ENCODE measurements around the gene C1orf116. TPM values are rescaled to one million over a fixed set of nuclear protein-coding genes. Genes with fewer than 3 reads are reported as not detected.
A peak's percentile ranks its signal among the peaks of the same experiment; 100 is the strongest.

The C1orf116 gene
- total and polyA plus RNA-seq, 4 donors = 0.08 to 2.8 (median 0.24) TPM

DNA sequence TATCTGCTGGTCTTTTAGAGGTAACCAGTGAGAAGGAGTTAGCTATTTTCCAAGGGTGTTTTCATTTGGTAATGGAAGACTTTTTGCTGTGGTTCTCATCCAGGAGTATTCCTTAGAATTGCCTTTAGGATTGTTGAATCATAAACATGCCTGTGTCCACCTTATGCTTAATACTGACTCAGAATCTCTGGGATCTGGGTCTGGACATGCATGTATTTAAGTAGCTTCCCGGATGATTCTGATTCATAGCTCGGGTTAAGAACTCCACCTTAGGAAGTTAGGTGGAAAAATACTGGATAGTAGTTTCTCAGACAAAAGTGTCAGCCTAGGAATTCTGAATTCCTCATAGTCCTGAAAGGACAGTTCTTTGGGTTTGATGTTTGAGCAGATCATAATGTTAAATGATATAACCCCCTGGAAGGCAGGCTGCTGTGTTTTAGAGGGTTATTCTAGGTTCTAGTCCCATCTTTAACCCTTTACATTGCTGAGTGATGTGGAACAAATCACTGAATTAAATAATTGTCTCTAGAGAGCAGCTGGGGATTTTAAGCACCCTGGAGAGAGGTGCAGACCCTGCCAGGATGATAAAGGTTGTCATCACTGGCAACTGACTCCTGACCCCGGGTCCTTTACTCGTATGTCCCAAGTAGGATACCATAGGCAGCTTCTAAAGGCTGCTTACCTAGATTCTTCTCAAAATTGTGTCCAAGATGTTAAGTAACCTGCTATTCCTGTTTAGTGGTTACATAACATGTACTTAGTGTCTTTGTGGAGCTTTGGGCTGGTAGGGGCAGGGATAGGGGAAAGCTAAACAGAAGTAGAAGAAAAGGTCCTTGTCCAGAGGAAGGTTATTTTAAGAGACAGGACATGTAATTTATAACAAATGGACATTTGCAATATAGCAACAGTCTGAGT lies 41.6 kb upstream of the C1orf116 start:
- Histone ChIP-seq H3K4me3 (ENCODE audit: low read length in 2 of 2) (no peak overlapping the region), H3K36me3 (ENCODE audit: control insufficient read depth in 1 of 2, insufficient read depth in 2 of 2, low read length in 1 of 2) (peaks cover 0 to 1% of the 10 kb centered on the region in 2 donors), H3K27ac (ENCODE audit: low read depth in 1 of 2, low read length in 2 of 2) (no peak overlapping the region), H3K9me3 (ENCODE audit: control insufficient read depth, low read length) (no peaks in the 10 kb centered on the region), H3K4me1 (ENCODE audit: control insufficient read depth in 1 of 2, insufficient read depth in 2 of 2, low read length in 2 of 2) (no peaks in the 10 kb centered on the region), H3K27me3 (ENCODE audit: control insufficient read depth in 1 of 2, insufficient read depth in 2 of 2, low read length in 1 of 2) (no peaks in the 10 kb centered on the region)
- DNase-seq (no peak), ATAC-seq (ENCODE audit: low FRiP score) (no peak)
- intact Hi-C loops (cut with DNase I) = no loop called here
- 69 to 74% methylated on average over 4 of the region's 4 CpGs for WGBS, 2 donors

DNA sequence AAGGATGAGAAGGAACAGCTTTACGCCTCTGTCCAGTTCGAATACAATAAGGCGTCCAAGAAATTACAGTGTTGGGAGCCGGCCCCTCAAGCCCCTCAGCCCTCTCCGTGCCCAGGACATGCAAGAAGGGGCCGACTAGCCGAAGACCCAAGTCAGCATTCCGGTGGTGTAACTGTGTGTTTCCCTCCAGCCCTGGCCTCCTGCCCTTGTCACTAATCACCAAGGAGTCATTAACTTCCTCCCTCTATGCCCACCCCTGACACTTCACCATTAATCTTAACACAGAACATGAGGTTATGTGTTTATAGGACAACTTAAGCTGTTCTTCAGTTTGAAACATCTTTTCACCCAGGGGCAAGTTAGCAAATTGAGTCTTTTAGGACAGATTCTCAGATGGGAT lies 39.7 kb upstream of the C1orf116 start:
- intact Hi-C loops (cut with DNase I) = no loop called here

DNA sequence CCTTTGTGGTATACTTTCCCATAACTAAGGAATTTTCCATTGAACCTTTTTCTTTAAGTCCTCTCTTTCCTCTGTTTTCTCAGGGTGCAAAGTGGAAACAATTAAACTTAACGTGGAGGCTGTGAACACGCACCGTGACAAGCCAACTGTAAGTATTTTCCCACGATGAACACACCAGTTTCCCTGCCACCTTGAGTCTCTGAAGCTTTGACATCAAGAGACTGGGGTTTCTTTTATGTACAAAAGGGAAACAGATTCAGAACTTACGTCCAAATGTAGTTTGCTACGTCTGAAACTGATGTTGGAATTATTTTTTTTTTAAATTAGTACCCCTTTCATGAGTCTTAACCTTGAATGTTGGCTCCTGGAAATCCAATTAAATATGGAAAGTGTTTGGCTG lies 38.9 kb upstream of the C1orf116 start:
- Histone ChIP-seq H3K4me3 (ENCODE audit: low read length in 2 of 2) (no peak overlapping the region), H3K27ac (ENCODE audit: low read depth in 1 of 2, low read length in 2 of 2) (no peak overlapping the region), H3K9me3 (ENCODE audit: control insufficient read depth, low read length) (no peaks in the 10 kb centered on the region), H3K4me1 (ENCODE audit: control insufficient read depth in 1 of 2, insufficient read depth in 2 of 2, low read length in 2 of 2) (no peaks in the 10 kb centered on the region), H3K36me3 (ENCODE audit: control insufficient read depth in 1 of 2, insufficient read depth in 2 of 2, low read length in 1 of 2) (peaks cover 0 to 3% of the 10 kb centered on the region in 2 donors), H3K27me3 (ENCODE audit: control insufficient read depth in 1 of 2, insufficient read depth in 2 of 2, low read length in 1 of 2) (no peaks in the 10 kb centered on the region)
- ATAC-seq (ENCODE audit: low FRiP score) = no peak
- WGBS, 2 donors = 85 to 86% methylated on average over 6 of the region's 6 CpGs
- no peak for DNase-seq
- intact Hi-C loops (cut with DNase I) = no loop called here

More for the DNA sequence above, 39.7 kb upstream of the C1orf116 start:
- 81 to 82% methylated on average over 8 of the region's 8 CpGs for WGBS, 2 donors
- DNase-seq (no peak), ATAC-seq (ENCODE audit: low FRiP score) (no peak)
- H3K36me3 ChIP-seq (ENCODE audit: control insufficient read depth in 1 of 2, insufficient read depth in 2 of 2, low read length in 1 of 2) = peaks cover 0 to 3% of the 10 kb centered on the region in 2 donors
- H3K9me3 ChIP-seq (ENCODE audit: control insufficient read depth, low read length) = no peaks in the 10 kb centered on the region
- H3K4me1 ChIP-seq (ENCODE audit: control insufficient read depth in 1 of 2, insufficient read depth in 2 of 2, low read length in 2 of 2) = no peaks in the 10 kb centered on the region
- H3K4me3 ChIP-seq (ENCODE audit: low read length in 2 of 2) = no peak overlapping the region
- H3K27me3 ChIP-seq (ENCODE audit: control insufficient read depth in 1 of 2, insufficient read depth in 2 of 2, low read length in 1 of 2) = no peaks in the 10 kb centered on the region
- no peak overlapping the region for H3K27ac ChIP-seq (ENCODE audit: low read depth in 1 of 2, low read length in 2 of 2)

DNA sequence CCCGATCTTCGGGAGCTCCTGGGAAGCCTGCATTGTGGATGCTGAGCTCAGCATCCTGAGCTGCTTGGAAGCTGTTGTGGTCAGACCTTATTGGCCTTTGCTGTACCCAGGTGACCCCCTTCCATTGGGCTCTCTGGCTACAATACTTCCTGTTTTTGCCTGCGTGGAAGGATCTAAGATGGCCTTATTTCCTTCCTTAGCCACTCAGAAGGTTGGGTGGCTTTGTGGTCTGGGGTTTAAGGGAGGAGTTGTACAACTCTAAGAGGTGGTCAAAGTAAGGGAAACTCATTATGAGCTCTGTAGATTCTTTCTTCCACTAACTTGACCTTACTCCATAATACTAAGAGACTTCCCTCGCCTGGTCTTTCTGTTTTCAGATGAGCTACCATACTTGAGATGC lies 38.3 kb upstream of the C1orf116 start:
- no peak overlapping the region for H3K4me3 ChIP-seq (ENCODE audit: low read length in 2 of 2)
- H3K36me3 ChIP-seq (ENCODE audit: control insufficient read depth in 1 of 2, insufficient read depth in 2 of 2, low read length in 1 of 2) = peaks cover 0 to 3% of the 10 kb centered on the region in 2 donors
- intact Hi-C loops (cut with DNase I) = no loop called here
- H3K27ac ChIP-seq (ENCODE audit: low read depth in 1 of 2, low read length in 2 of 2) = no peak overlapping the region
- H3K9me3 ChIP-seq (ENCODE audit: control insufficient read depth, low read length) = no peaks in the 10 kb centered on the region
- ATAC-seq (ENCODE audit: low FRiP score) = no peak
- no peak for DNase-seq
- WGBS, 2 donors = 93 to 96% methylated on average over 4 of the region's 4 CpGs
- H3K27me3 ChIP-seq (ENCODE audit: control insufficient read depth in 1 of 2, insufficient read depth in 2 of 2, low read length in 1 of 2) = no peaks in the 10 kb centered on the region
- H3K4me1 ChIP-seq (ENCODE audit: control insufficient read depth in 1 of 2, insufficient read depth in 2 of 2, low read length in 2 of 2) = no peaks in the 10 kb centered on the region

DNA sequence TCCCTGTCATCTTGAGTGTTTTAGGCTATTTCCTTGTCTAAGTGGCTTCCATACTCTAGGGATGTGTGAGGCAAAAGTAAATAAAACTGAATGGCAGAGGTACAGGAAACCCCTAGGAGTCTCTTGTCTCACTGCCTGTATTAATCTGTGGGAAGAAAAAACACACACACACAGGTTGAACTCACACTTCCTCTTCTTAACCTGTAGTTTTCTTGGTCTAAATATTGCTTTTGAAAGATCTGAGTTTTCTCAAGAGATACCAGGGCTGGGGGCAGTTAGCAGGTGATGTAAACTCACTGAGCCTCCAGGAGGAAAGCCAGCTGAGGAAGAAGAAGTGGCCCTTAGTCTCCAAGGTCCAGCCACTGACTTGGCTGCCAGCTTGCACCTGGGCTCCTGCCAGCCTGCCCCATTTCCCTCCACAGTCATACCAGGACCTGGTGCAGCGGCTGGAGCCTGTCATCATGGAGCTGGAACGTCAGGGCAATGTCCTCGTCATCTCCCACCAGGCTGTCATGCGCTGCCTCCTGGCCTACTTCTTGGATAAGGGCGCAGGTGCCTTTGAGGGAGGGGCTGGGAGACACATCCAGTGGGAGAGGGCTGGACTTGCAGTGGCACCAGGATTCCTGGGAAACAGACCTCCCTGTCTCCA lies 37.4 kb upstream of the C1orf116 start:
- Histone ChIP-seq H3K9me3 (ENCODE audit: control insufficient read depth, low read length) (no peaks in the 10 kb centered on the region), H3K4me3 (ENCODE audit: low read length in 2 of 2) (no peak overlapping the region), H3K27me3 (ENCODE audit: control insufficient read depth in 1 of 2, insufficient read depth in 2 of 2, low read length in 1 of 2) (no peaks in the 10 kb centered on the region), H3K27ac (ENCODE audit: low read depth in 1 of 2, low read length in 2 of 2) (no peak overlapping the region), H3K36me3 (ENCODE audit: control insufficient read depth in 1 of 2, insufficient read depth in 2 of 2, low read length in 1 of 2) (peaks cover 0 to 3% of the 10 kb centered on the region in 2 donors), H3K4me1 (ENCODE audit: control insufficient read depth in 1 of 2, insufficient read depth in 2 of 2, low read length in 2 of 2) (no peaks in the 10 kb centered on the region)
- intact Hi-C loops (cut with DNase I) = no loop called here
- 92 to 94% methylated on average over 5 of the region's 5 CpGs for WGBS, 2 donors
- no peak for DNase-seq
- no peak for ATAC-seq (ENCODE audit: low FRiP score)

- no peaks in the 10 kb centered on the region for H3K27me3 ChIP-seq (ENCODE audit: control insufficient read depth in 1 of 2, insufficient read depth in 2 of 2, low read length in 1 of 2)
- no peak overlapping the region for H3K27ac ChIP-seq (ENCODE audit: low read depth in 1 of 2, low read length in 2 of 2)
- DNase-seq (no peak), ATAC-seq (ENCODE audit: low FRiP score) (no peak)
- no peaks in the 10 kb centered on the region for H3K4me1 ChIP-seq (ENCODE audit: control insufficient read depth in 1 of 2, insufficient read depth in 2 of 2, low read length in 2 of 2)
- H3K36me3 ChIP-seq (ENCODE audit: control insufficient read depth in 1 of 2, insufficient read depth in 2 of 2, low read length in 1 of 2) = peaks cover 0 to 3% of the 10 kb centered on the region in 2 donors
- WGBS, 2 donors = 84 to 92% methylated on average over 3 of the region's 3 CpGs
- no peaks in the 10 kb centered on the region for H3K9me3 ChIP-seq (ENCODE audit: control insufficient read depth, low read length)
- H3K4me3 ChIP-seq (ENCODE audit: low read length in 2 of 2) = no peak overlapping the region
- intact Hi-C loops (cut with DNase I) = no loop called here
These were observed 36.5 kb upstream of the C1orf116 start for GRCh38 chr1:207069061-207069460.

DNA sequence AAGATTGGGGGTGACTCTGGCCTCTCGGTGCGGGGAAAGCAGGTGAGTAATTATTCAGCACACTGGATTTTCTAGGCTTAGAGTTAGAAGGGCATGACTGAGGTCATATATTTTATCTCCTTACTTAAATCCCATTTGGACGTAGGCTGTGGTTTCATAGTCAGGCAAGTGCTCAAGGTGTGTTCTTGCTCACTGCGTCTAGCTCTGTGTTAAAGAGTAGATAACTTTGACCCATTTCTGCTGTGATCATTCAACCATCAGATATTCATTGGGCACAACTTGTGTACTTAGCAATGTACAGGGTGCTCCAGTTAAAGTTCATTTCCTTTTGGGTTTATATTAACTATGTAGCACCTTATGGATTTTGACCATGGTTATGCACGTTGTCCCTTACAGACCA lies 35.1 kb upstream of the C1orf116 start:
- H3K27ac ChIP-seq (ENCODE audit: low read depth in 1 of 2, low read length in 2 of 2) = no peak overlapping the region
- no peaks in the 10 kb centered on the region for H3K4me1 ChIP-seq (ENCODE audit: control insufficient read depth in 1 of 2, insufficient read depth in 2 of 2, low read length in 2 of 2)
- H3K4me3 ChIP-seq (ENCODE audit: low read length in 2 of 2) = no peak overlapping the region
- 72 to 81% methylated on average over 5 of the region's 5 CpGs for WGBS, 2 donors
- DNase-seq (no peak), ATAC-seq (ENCODE audit: low FRiP score) (no peak)
- intact Hi-C loops (cut with DNase I) = no loop called here
- no peaks in the 10 kb centered on the region for H3K27me3 ChIP-seq (ENCODE audit: control insufficient read depth in 1 of 2, insufficient read depth in 2 of 2, low read length in 1 of 2)
- H3K36me3 ChIP-seq (ENCODE audit: control insufficient read depth in 1 of 2, insufficient read depth in 2 of 2, low read length in 1 of 2) = peaks cover 3 to 9% of the 10 kb centered on the region in 2 donors
- no peaks in the 10 kb centered on the region for H3K9me3 ChIP-seq (ENCODE audit: control insufficient read depth, low read length)

- Histone ChIP-seq H3K4me1 (ENCODE audit: control insufficient read depth in 1 of 2, insufficient read depth in 2 of 2, low read length in 2 of 2) (no peaks in the 10 kb centered on the region), H3K9me3 (ENCODE audit: control insufficient read depth, low read length) (no peaks in the 10 kb centered on the region)
These were observed 34.6 kb upstream of the C1orf116 start for GRCh38 chr1:207067185-207067584.

DNA sequence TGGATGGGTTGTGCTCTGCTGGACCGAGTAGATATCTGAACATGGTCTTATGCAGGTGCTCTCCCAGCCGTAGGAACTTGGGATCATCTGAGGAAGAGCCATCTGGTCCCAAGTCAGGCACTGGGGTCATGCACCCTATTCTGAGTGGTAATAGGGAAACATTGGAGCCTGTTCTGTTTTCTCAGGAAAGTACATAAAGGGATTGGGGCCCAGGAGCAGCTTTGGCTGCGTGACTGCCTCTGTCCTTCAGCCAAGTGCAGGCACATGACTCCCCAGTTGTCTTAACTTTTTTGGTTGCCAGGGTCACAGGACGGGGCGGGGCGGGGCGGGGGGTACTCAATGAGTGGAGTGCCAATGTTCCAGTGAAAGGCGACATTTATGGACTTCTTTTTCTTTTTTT lies 32.0 kb upstream of the C1orf116 start:
- no peak overlapping the region for H3K4me3 ChIP-seq (ENCODE audit: low read length in 2 of 2)
- 52 to 69% methylated on average over 8 of the region's 8 CpGs for WGBS, 2 donors
- no peak overlapping the region for H3K27ac ChIP-seq (ENCODE audit: low read depth in 1 of 2, low read length in 2 of 2)
- peaks cover 3 to 9% of the 10 kb centered on the region in 2 donors for H3K36me3 ChIP-seq (ENCODE audit: control insufficient read depth in 1 of 2, insufficient read depth in 2 of 2, low read length in 1 of 2)
- H3K9me3 ChIP-seq (ENCODE audit: control insufficient read depth, low read length) = no peaks in the 10 kb centered on the region
- ATAC-seq (ENCODE audit: low FRiP score) (peak; percentile 57), DNase-seq (no peak)
- intact Hi-C loops (cut with DNase I) = no loop called here
- no peaks in the 10 kb centered on the region for H3K27me3 ChIP-seq (ENCODE audit: control insufficient read depth in 1 of 2, insufficient read depth in 2 of 2, low read length in 1 of 2)
- no peaks in the 10 kb centered on the region for H3K4me1 ChIP-seq (ENCODE audit: control insufficient read depth in 1 of 2, insufficient read depth in 2 of 2, low read length in 2 of 2)

More at GRCh38 chr1:207067185-207067584, 34.6 kb upstream of the C1orf116 start:
- intact Hi-C loops (cut with DNase I) = no loop called here
- Histone ChIP-seq H3K4me3 (ENCODE audit: low read length in 2 of 2) (no peak overlapping the region), H3K36me3 (ENCODE audit: control insufficient read depth in 1 of 2, insufficient read depth in 2 of 2, low read length in 1 of 2) (peaks cover 3 to 9% of the 10 kb centered on the region in 2 donors), H3K27ac (ENCODE audit: low read depth in 1 of 2, low read length in 2 of 2) (no peak overlapping the region), H3K27me3 (ENCODE audit: control insufficient read depth in 1 of 2, insufficient read depth in 2 of 2, low read length in 1 of 2) (no peaks in the 10 kb centered on the region)
- DNase-seq (no peak), ATAC-seq (ENCODE audit: low FRiP score) (no peak)
- 55 to 63% methylated on average over 3 of the region's 3 CpGs for WGBS, 2 donors
